GM18519 (cell line): ENCODE results near the gene FOXRED2.
"Not testable (repeated sequence)": the region's sequence is repeated elsewhere in the genome, so short reads cannot be mapped to it uniquely, and the experiment has no call there.

Experiments
- ATAC-seq: cut with Tn5 transposase; IDR thresholded peaks from one replicate; pipeline ENCODE4 v1.9.1; 2021; ENCODE audit warnings: mild to moderate bottlenecking, moderate library complexity; ENCODE audit not compliant: unreplicated experiment, low FRiP score

Gene FOXRED2

DNA sequence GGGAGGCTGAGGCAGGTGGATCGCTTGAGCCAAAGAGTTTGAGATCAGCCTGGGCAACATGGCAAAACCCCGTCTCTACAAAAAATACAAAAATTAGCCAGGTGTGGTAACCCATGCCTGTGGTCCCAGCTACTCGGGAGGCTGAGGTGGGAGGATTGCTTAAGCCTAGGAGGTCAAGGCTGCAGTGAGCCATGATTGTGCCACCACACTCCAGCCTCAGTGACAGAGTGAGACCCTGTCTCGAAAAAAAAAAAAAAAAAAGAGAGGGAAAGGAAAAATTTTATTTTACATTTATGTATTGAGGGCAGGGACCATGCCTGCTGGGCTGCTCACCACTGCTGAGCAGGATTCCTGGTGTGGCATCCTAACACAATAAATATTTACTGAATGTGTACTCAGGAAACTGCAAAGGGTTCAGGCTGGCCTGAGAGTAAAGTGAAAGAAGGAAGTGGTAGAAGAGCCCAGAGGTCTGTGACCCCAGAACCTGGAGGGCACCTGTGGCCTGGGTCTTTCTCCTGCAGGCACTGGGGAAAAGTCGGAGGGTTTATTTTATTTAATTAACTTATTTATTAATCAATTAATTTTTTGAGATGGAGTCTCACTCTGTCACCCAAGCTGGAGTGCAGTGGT is 53.7 kb downstream of the FOXRED2 start:
- ATAC-seq: not testable (repeated sequence)

DNA sequence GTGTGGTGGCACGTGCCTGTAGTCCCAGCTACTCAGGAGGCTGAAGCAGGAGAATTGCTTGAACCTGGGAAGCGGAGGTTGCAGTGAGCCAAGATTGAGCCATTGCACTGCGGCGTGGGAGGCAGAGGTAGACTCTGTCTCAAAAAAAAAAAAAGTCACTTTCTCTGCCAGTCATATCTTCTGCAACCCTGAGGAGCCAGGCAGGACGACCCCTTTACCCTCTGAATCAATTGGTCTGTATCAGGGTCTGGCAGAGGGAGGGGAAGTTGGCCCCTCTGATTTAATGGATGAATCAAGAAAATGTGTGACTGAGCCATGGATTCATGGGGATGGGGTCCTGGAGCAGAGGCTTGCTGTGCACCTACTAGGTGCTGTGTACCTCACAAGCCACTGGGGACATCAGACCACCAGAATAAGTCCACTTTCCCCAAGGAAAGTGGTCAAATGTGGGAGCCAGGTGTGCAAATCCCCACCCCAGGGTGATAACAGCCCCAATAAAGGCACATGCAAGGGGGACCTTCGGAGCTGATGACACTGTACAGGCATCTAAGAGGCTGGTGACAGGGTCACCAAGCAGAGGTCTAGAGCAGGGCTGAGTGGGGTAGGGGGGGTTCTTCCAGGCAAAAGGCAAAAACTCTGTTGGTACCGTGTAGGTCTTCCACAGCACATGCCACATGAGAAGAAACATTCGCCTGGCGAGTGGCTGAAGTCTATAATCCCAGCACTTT is 54.4 kb downstream of the FOXRED2 start:
- ATAC-seq: no peak

DNA sequence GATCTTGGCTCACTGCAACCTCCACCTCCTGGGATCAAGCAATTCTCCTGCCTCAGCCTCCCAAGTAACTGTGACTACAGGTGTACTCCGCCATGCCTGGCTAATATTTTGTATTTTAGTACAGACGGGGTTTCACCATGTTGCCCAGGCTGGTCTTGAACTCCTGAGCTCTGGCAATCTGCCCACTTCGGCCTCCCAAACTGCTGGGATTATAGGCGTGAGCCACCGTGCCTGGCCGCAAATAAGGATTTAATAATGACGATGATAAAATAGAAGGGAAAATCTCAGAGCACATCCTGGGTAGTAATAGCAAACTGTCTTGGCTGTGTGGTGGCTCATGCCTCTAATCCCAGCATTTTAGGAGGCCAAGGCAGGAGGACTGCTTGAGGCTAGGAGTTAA is 55.9 kb downstream of the FOXRED2 start:
- ATAC-seq: not testable (repeated sequence)

DNA sequence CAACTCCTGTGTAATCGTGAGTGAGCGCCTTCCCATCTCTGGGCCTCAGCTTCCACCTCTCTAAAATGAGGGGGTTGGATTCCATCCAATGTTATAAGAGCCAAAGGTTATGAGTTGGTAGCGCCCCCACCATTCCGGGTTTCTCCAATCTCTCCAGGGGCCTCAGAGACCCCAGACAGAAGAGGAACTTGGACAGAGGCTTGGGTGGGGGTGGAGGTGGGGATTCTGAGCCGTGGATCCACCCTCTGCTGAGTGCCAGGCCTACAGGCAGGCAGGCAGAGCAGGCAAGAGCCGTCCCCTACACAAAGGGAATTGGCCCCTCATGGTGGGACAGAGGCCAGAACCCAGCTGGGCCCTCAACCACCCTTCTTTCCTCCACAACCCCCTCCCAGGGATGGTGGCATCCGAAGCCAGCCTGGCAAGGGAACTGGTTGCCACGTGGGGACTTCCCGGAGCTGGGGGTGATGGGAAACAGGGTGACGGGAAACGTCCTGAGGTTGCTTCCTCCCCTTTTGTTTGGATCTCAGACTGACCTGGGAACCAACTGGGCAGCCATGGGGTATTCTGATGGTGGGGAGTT is 57.2 kb downstream of the FOXRED2 start:
- ATAC-seq: no peak

DNA sequence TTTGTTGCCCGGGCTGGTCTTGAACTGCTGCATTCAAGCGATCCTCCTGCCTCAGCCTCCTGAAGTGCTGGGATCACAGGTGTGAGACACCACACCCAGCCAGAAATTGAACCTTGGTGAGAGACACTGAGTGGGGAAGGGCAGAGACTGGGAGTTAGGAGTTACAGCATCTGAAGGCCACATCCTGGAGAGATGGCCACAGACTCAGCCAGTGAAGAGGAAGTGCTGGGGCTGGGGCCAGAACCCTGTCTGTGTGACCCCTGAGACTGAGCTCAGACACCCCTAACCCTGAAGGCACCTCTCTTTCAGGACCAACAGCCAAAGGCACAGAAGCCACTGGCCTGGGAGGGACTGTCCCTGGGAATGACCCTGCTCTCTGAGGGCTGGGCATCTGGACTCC is 59.2 kb downstream of the FOXRED2 start:
- no peak for ATAC-seq

DNA sequence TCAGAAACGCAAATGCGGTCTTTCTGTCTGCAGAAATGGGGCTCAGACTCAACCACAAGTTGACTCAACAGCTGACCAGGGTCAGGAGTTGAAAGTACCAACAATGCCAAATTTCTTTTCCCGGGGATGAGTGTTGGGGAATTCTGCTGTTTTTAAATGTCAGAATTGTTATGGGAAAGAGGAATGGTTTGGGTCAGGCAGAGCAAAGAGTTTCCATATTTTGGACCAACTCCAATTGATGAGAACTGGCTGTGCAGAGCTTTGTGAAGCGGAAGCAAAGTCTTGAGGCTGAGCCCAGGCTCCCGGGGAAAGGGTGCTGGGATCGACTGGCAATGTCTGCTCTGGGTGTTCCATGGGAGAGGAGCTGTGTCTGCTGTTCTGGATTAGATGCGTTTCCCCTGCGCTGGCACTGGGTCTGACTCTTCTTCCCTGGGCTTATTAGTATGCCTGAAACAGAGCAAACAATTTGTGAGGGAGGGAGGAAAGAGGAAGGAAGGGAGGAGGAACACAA is 61.6 kb downstream of the FOXRED2 start:
- no peak for ATAC-seq

DNA sequence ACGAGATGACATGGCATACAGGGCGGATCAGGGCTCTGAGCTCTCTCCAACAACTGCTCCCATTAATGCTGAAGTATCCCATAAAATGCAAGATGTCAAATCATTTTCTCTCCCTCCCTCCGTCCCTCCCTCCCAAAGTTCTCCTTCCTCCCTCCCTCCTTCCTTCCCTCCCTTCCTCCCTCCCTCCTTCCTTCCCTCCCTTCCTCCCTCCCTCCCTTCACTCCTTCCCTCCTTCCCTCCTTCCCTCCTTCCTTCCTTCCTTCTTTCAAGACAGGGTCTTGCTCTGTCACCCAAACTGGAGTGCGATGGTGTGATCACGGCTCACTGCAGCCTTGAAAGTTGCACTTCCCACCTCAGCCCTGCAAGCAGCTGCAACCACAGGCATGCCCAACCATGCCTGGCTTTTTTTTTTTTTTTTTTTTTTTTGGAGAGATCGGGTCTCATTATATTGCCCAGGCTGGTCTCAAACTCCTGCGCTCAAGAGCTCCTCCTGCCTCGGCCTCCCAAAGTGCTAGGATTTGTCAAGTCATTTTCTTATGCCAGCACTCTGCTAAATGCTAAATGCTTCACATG is 63.6 kb downstream of the FOXRED2 start:
- ATAC-seq: no peak

DNA sequence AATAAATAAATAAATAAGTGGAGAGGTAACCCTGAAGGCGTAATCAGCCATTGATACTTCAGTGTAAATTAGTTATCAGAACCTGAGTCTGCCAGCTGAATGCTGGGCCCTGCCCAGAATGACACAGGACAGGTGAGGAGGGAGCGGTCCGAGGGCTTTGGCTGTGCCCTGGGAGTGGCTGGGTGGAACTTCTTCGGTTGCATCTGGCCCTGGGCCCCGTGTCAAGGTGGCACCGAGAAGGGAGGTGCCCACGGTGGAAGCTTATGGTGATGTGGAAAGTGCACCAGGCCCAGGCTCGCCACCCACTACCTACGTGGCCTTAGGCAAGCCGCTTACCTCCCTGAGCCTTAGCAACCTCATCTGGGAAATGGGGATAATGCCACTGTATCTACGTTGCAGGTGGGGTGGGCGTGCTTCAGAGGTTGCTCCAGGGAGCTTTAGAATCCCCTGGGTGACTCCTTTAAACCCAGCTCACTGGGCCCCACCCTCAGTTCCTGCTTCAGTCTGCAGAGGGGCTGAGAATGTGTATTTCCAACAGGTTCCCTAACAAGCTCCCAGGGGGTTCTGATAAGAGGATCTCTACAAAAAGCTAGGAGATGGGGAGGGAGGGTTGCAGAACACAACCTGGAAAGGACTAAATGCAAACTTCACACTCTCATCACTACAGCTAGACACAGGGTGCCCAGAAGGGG is 64.2 kb downstream of the FOXRED2 start:
- ATAC-seq: no peak

DNA sequence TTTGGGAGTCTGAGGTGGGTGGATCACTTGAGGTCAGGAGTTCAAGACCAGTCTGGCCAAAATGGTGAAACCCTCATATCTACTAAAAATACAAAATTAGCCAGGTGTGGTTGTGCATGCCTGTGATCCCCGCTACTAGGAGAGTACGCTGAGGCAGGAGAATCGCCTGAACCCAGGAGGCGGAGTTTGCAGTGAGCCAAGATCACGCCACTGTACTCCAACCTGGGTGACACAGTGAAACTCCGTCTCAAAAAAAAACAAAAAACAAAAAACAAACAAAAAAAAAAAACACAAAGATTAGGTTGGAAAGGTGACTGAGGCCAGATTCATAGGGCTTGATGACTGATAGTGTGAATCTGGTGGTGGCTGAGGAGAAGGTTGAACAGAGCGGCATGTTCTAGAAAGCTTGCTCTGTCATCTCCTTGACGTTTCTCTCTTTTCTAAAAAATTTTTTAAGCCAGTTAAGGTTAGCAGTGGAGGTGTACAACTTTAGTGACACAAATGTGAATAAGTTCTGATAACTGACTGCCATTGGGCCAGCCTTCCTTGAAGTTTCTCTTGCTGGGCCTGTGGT is 66.3 kb downstream of the FOXRED2 start:
- ATAC-seq: no peak

DNA sequence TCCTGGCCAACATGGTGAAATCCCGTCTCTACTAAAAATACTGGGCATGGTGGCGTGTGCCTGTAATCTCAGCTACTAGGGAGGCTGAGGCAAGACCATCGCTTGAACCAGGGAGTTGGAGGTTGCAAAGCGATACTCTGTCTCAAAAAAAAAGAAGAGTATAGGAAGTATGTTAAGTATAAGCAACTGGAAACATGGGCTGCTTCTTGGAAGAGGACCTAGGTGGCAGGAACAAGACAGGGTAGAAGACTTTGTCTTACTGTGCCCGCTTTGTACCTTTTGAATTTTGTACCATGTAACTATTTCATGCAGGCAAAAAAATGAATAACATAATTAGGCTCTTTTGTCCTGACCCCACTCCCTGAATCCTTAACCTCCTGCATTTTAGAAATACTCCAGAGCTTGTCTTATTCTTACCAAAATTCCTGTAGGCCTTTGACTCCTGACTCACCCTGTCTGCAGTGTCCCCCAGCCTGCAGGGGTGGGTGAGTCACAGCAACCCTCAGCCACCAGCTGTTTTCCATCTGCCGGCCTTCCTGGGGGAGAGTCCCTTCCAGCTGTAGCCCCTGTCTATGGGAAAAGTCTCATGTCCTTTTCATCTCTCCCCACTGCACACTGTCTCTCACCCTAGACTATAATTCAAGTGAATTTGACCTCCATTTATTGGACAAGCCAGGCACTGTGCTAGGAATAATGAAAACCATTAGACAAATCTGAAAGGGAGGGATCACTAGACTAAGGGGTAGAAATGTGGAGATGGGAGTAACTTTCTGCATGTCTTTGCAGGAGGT is 67.2 kb downstream of the FOXRED2 start:
- ATAC-seq: no peak
